K562 (cell line): ENCODE results near the gene EGR1. TPM values are rescaled to one million over a fixed set of nuclear protein-coding genes. Genes with fewer than 3 reads are reported as not detected.

Experiments used
- CBX1 ChIP-seq: sonication (generic); IDR thresholded peaks from 2 replicates; pipeline ENCODE4 v1.6.1; 2016; ENCODE audit warnings: antibody characterized with exemption, low read depth, mild to moderate bottlenecking
- EP300 ChIP-seq: IDR thresholded peaks from 2 replicates; pipeline ENCODE4 v1.6.1; 2012; ENCODE audit warnings: low read length, improper control_type of control experiment
- HLTF ChIP-seq: fragments of 450-650 bp; IDR thresholded peaks from 2 replicates; pipeline ENCODE4 v1.6.1; 2016
- IRF2 ChIP-seq: sonication (generic); formaldehyde crosslinking; IDR thresholded peaks from 2 replicates; pipeline ENCODE4 v1.8.1; 2022; ENCODE audit warnings: mild to moderate bottlenecking, missing genetic modification reagents
- KDM4B ChIP-seq, 2 experiments: fragments of 450-650 bp in 1 of 2; sonication (generic) in 1 of 2; IDR thresholded peaks; 2 replicates each; pipeline ENCODE4 v1.6.1; 2016 to 2017; ENCODE audit warnings: borderline replicate concordance in 2 of 2, antibody characterized with exemption in 1 of 2, low read depth in 1 of 2, mild to moderate bottlenecking in 1 of 2
- KLF13 ChIP-seq: fragments of 450-650 bp; IDR thresholded peaks from 2 replicates; pipeline ENCODE4 v1.6.1; 2016; ENCODE audit warnings: missing genetic modification characterization, low read depth, mild to moderate bottlenecking, missing compliant biosample characterization, moderate library complexity, borderline replicate concordance
- MBD2 ChIP-seq: sonication (generic); IDR thresholded peaks from 2 replicates; pipeline ENCODE4 v1.6.1; 2016; ENCODE audit warnings: low read depth, borderline replicate concordance
- MTF1 ChIP-seq: fragments of 250-450 bp; sonication (Bioruptor Pico); IDR thresholded peaks from 2 replicates; pipeline ENCODE4 v1.9.0; 2021; ENCODE audit warnings: moderate library complexity, mild to moderate bottlenecking, inconsistent platforms, borderline replicate concordance
- NR1H2 ChIP-seq: sonication (generic); formaldehyde crosslinking; IDR thresholded peaks from 2 replicates; pipeline ENCODE4 v1.4.0; 2020; ENCODE audit warnings: mild to moderate bottlenecking, missing genetic modification reagents
- NR4A1 ChIP-seq, 2 experiments: fragments of 250-450 bp in 1 of 2; fragments of 450-650 bp in 1 of 2; sonication (Bioruptor Pico) in 1 of 2; IDR thresholded peaks; 2 replicates each; pipeline versions ENCODE4 v1.4.0 to v1.6.1; 2016 to 2020; ENCODE audit warnings: mild to moderate bottlenecking in 2 of 2, missing compliant biosample characterization in 1 of 2, missing genetic modification characterization in 1 of 2, moderate library complexity in 1 of 2
- PTBP1 ChIP-seq: fragments of 200-400 bp; formaldehyde crosslinking; IDR thresholded peaks from 2 replicates; pipeline ENCODE4 v1.6.1; 2017; ENCODE audit warnings: low read depth, low read length
- ZBED1 ChIP-seq: IDR thresholded peaks from 2 replicates; pipeline ENCODE4 v1.6.1; 2014
- ZBTB1 ChIP-seq: sonication (generic); formaldehyde crosslinking; IDR thresholded peaks from 2 replicates; pipeline ENCODE4 v1.8.1; 2023; ENCODE audit warnings: missing genetic modification reagents, low read depth, mild to moderate bottlenecking, borderline replicate concordance
- ZNF354B ChIP-seq: fragments of 250-450 bp; sonication (Bioruptor Pico); IDR thresholded peaks from 2 replicates; pipeline ENCODE4 v1.4.0; 2020
- ZNF778 ChIP-seq: fragments of 450-650 bp; formaldehyde crosslinking; IDR thresholded peaks from 2 replicates; pipeline ENCODE4 v1.4.0; 2020; ENCODE audit warnings: mild to moderate bottlenecking, moderate library complexity
- ZSCAN32 ChIP-seq: fragments of 450-650 bp; formaldehyde crosslinking; IDR thresholded peaks from 2 replicates; pipeline ENCODE4 v1.4.0; 2020; ENCODE audit warnings: mild to moderate bottlenecking, moderate library complexity
- polyA plus RNA-seq, 8 experiments: library from polyadenylated mRNA; depleted of rRNA in 4 of 8; stranded (reverse) in 5 of 8; unstranded in 3 of 8; fragments of >200 nt; fragmentation: Nextera tagmentation in 2 of 8; fragmentation: Illumina TruSeq in 1 of 8; extraction: Ambion mirVana in 2 of 8; extraction: Trizol in 1 of 8; gene quantifications; 2 replicates each; pipeline versions ENCODE4 v1.2.1 to v1.2.3, GENCODE V29; 2011 to 2014; ENCODE audit warnings: inconsistent platforms in 1 of 8, missing spikeins in 1 of 8
- total RNA-seq, 7 experiments: library from RNA; depleted of rRNA in 6 of 7; stranded (reverse); fragments of >200 nt in 6 of 7; fragmentation: Illumina TruSeq in 2 of 7; extraction: Trizol in 2 of 7; gene quantifications; 2 replicates each; pipeline versions ENCODE4 v1.2.1 to v1.2.3, GENCODE V29; 2011 to 2021; ENCODE audit warnings: low replicate concordance in 1 of 7
- TF ChIP-seq, protein P1 (sequence below), 2 experiments: IDR thresholded peaks; 2 replicates each; pipeline ENCODE4 v1.6.1; 2012; ENCODE audit warnings: improper control_type of control experiment in 2 of 2, low read depth in 2 of 2, low read length in 2 of 2, borderline replicate concordance in 1 of 2
- TF ChIP-seq, protein P2 (sequence below): IDR thresholded peaks from 2 replicates; pipeline ENCODE4 v1.6.1; 2016; ENCODE audit warnings: missing genetic modification characterization, missing compliant biosample characterization
- TF ChIP-seq, protein P3 (sequence below), 3 experiments: IDR thresholded peaks in 2 of 3; conservative IDR thresholded peaks in 1 of 3; 2 replicates each; pipeline ENCODE4 v1.5.1; 2011 to 2012; ENCODE audit warnings: low read length in 3 of 3, mild to moderate bottlenecking in 3 of 3, control low read depth in 2 of 3, improper control_type of control experiment in 1 of 3, inconsistent platforms in 1 of 3, low read depth in 1 of 3, mixed read lengths in 1 of 3, moderate library complexity in 1 of 3; ENCODE audit not compliant: insufficient read depth in 2 of 3
- TF ChIP-seq, protein P4 (sequence below): fragments of 250-450 bp; sonication (Bioruptor Pico); IDR thresholded peaks from 2 replicates; pipeline ENCODE4 v1.8.0; 2022; ENCODE audit warnings: moderate library complexity, mild to moderate bottlenecking, inconsistent platforms

EGR1 gene
- total and polyA plus RNA-seq, 9 of the 15 experiments (the other 6 are each of a cell fraction or from before 2014, with no cell fraction given): 1.3 to 132 (median 21.5) TPM

DNA sequence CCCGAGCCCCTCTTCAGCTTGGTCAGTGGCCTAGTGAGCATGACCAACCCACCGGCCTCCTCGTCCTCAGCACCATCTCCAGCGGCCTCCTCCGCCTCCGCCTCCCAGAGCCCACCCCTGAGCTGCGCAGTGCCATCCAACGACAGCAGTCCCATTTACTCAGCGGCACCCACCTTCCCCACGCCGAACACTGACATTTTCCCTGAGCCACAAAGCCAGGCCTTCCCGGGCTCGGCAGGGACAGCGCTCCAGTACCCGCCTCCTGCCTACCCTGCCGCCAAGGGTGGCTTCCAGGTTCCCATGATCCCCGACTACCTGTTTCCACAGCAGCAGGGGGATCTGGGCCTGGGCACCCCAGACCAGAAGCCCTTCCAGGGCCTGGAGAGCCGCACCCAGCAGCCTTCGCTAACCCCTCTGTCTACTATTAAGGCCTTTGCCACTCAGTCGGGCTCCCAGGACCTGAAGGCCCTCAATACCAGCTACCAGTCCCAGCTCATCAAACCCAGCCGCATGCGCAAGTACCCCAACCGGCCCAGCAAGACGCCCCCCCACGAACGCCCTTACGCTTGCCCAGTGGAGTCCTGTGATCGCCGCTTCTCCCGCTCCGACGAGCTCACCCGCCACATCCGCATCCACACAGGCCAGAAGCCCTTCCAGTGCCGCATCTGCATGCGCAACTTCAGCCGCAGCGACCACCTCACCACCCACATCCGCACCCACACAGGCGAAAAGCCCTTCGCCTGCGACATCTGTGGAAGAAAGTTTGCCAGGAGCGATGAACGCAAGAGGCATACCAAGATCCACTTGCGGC is 1.8 kb downstream of the EGR1 start (continued):
- peak; percentile 65; the same call in 1 of the 2 replicates for TF ChIP-seq ZBTB1
- no peak for TF ChIP-seq ZSCAN32 (CRISPR knock-in tag)
- TF ChIP-seq CBX1: no peak; the same call in none of the 2 replicates
- no peak for TF ChIP-seq NR4A1 (CRISPR knock-in tag; IDR thresholded peaks at IDR 0.05)
- no peak for TF ChIP-seq NR4A1 (tag; IDR thresholded peaks at IDR 0.05)
- TF ChIP-seq, protein P1, sequence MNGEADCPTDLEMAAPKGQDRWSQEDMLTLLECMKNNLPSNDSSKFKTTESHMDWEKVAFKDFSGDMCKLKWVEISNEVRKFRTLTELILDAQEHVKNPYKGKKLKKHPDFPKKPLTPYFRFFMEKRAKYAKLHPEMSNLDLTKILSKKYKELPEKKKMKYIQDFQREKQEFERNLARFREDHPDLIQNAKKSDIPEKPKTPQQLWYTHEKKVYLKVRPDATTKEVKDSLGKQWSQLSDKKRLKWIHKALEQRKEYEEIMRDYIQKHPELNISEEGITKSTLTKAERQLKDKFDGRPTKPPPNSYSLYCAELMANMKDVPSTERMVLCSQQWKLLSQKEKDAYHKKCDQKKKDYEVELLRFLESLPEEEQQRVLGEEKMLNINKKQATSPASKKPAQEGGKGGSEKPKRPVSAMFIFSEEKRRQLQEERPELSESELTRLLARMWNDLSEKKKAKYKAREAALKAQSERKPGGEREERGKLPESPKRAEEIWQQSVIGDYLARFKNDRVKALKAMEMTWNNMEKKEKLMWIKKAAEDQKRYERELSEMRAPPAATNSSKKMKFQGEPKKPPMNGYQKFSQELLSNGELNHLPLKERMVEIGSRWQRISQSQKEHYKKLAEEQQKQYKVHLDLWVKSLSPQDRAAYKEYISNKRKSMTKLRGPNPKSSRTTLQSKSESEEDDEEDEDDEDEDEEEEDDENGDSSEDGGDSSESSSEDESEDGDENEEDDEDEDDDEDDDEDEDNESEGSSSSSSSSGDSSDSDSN (IDR thresholded peaks at IDR 0.05; ENCODE audit: borderline replicate concordance in 1 of 2, low read depth in 2 of 2, low read length in 2 of 2): no peak
- TF ChIP-seq, protein P2, sequence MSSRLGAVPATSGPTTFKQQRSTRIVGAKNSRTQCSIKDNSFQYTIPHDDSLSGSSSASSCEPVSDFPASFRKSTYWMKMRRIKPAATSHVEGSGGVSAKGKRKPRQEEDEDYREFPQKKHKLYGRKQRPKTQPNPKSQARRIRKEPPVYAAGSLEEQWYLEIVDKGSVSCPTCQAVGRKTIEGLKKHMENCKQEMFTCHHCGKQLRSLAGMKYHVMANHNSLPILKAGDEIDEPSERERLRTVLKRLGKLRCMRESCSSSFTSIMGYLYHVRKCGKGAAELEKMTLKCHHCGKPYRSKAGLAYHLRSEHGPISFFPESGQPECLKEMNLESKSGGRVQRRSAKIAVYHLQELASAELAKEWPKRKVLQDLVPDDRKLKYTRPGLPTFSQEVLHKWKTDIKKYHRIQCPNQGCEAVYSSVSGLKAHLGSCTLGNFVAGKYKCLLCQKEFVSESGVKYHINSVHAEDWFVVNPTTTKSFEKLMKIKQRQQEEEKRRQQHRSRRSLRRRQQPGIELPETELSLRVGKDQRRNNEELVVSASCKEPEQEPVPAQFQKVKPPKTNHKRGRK (tag): no peak
- TF ChIP-seq IRF2 (CRISPR knock-in tag): peak; percentile 81
- TF ChIP-seq, protein P3, sequence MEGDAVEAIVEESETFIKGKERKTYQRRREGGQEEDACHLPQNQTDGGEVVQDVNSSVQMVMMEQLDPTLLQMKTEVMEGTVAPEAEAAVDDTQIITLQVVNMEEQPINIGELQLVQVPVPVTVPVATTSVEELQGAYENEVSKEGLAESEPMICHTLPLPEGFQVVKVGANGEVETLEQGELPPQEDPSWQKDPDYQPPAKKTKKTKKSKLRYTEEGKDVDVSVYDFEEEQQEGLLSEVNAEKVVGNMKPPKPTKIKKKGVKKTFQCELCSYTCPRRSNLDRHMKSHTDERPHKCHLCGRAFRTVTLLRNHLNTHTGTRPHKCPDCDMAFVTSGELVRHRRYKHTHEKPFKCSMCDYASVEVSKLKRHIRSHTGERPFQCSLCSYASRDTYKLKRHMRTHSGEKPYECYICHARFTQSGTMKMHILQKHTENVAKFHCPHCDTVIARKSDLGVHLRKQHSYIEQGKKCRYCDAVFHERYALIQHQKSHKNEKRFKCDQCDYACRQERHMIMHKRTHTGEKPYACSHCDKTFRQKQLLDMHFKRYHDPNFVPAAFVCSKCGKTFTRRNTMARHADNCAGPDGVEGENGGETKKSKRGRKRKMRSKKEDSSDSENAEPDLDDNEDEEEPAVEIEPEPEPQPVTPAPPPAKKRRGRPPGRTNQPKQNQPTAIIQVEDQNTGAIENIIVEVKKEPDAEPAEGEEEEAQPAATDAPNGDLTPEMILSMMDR (IDR thresholded peaks at IDR 0.05 in 2 of 3, conservative IDR thresholded peaks at IDR 0.05 in 1 of 3; ENCODE audit: insufficient read depth in 2 of 3, low read depth in 1 of 3, low read length in 3 of 3): no peak
- no peak for TF ChIP-seq KDM4B (IDR thresholded peaks at IDR 0.05; ENCODE audit: borderline replicate concordance in 2 of 2, low read depth in 1 of 2)
- TF ChIP-seq PTBP1: peak; percentile 89; the same call in 1 of the 2 replicates
- TF ChIP-seq MTF1 (CRISPR knock-in tag): no peak
- TF ChIP-seq KLF13 (tag): no peak
- TF ChIP-seq HLTF: no peak
- peak; percentile 8; the same call in 1 of the 2 replicates for TF ChIP-seq MBD2
- TF ChIP-seq NR1H2 (CRISPR knock-in tag): peak; percentile 22; the same call in 1 of the 2 replicates
- TF ChIP-seq ZBED1: 0 out of 2 replicates have a peak, but pooled peaks have one; percentile 78
- no peak for TF ChIP-seq ZNF778
- TF ChIP-seq, protein P4, sequence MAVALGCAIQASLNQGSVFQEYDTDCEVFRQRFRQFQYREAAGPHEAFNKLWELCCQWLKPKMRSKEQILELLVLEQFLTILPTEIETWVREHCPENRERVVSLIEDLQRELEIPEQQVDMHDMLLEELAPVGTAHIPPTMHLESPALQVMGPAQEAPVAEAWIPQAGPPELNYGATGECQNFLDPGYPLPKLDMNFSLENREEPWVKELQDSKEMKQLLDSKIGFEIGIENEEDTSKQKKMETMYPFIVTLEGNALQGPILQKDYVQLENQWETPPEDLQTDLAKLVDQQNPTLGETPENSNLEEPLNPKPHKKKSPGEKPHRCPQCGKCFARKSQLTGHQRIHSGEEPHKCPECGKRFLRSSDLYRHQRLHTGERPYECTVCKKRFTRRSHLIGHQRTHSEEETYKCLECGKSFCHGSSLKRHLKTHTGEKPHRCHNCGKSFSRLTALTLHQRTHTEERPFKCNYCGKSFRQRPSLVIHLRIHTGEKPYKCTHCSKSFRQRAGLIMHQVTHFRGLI (CRISPR knock-in tag): no peak
- TF ChIP-seq EP300: no peak
- TF ChIP-seq ZNF354B (CRISPR knock-in tag): no peak
